C4-2B (cell line): ENCODE measurements around the gene MAP1A.

Experiments
- ZFX ChIP-seq: fragments of 450-650 bp; IDR thresholded peaks from 2 replicates; pipeline ENCODE4 v1.6.1; 2017
- TF ChIP-seq, protein P1 (sequence below): fragments of 450-650 bp; conservative IDR thresholded peaks from 2 replicates; pipeline ENCODE4 v1.5.1; 2017; ENCODE audit warnings: mild to moderate bottlenecking

DNA sequence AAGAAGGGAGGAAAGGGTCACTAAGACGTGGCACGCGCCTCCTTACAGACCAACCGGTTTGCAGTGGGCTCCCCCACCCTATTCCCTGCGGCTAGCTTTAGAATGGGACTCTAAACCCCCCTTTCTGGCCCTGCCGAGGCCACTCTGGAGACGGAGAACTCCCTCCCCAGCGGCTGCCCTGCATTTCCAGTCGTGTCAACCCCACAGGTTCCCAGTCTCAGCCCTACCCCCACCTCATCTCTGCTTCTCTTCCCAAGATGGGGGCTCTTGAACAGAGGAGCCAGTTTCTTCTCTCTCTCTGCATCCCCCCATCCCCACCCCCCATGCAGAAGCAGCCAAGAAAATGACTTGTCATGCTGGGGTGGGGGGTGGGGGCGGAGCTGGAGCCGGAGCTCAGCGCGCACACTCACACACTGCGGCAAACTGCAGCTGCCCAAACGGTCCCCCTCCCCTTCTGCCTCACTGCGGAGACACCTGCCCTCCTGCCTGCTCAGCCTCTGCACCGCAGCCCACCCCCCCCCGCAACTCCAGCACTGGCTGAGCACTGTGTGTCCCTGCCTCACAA is 871 bp downstream of the MAP1A start:
- TF ChIP-seq, protein P1, sequence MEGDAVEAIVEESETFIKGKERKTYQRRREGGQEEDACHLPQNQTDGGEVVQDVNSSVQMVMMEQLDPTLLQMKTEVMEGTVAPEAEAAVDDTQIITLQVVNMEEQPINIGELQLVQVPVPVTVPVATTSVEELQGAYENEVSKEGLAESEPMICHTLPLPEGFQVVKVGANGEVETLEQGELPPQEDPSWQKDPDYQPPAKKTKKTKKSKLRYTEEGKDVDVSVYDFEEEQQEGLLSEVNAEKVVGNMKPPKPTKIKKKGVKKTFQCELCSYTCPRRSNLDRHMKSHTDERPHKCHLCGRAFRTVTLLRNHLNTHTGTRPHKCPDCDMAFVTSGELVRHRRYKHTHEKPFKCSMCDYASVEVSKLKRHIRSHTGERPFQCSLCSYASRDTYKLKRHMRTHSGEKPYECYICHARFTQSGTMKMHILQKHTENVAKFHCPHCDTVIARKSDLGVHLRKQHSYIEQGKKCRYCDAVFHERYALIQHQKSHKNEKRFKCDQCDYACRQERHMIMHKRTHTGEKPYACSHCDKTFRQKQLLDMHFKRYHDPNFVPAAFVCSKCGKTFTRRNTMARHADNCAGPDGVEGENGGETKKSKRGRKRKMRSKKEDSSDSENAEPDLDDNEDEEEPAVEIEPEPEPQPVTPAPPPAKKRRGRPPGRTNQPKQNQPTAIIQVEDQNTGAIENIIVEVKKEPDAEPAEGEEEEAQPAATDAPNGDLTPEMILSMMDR: no peak
- TF ChIP-seq ZFX: no peak
